HG03565 (cell line): ENCODE results near the gene CCDC142.
"Not testable (repeated sequence)": the region's sequence is repeated elsewhere in the genome, so short reads cannot be mapped to it uniquely, and the experiment has no call there.

Experiments used
- ATAC-seq: cut with Tn5 transposase; IDR thresholded peaks from one replicate; pipeline ENCODE4 v1.9.1; 2021; ENCODE audit warnings: mild to moderate bottlenecking, moderate library complexity; ENCODE audit not compliant: unreplicated experiment

CCDC142 gene

DNA sequence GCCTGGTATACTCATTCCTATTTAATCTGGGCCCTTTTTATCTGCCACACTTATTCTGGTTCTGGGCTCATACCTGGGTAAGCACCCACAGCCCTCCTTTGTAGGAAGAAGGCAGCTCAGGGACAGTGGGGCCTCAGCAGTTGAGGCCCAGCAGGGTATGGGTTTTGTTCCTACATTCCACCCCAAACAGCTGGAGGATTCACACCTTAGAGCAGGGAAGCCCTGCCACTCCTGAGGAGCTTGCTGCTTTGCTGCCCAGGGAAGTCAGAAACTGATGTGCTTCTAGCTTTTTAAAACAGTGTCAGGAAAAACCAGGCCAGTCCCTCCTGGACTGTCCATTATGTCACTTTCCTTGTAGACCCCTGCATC is 17.8 kb upstream of the CCDC142 start:
- no peak for ATAC-seq

DNA sequence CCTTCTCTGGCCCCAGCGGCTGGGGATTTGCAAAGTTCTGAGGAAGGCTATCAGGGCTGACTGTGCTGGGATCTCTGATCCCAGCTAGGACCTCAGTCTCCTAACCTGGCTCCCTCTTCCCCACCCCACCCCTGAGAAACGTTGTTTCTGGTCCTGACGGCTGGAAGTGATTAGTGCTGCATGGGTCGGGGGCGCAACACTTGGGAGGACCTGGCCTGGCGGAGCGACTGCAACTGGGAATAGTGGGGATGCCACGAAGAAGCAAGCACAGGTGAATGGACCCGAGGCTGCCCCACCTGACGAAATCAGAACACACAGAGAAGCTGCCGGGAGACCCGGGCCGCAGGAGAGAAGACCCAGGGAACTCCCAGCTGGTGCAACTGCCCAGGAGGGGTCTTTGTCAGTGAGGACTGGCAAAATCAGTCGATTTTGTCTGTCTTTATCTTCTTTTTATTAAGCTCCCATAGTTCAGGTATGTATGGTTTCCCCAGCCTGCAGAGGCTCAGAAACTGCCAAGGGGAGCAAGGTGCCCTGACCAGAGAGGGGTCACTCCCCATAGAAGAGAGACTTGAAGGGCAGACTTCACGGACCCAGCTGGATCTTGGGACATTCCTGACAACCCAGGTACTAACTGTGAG is 17.3 kb upstream of the CCDC142 start:
- no peak for ATAC-seq

DNA sequence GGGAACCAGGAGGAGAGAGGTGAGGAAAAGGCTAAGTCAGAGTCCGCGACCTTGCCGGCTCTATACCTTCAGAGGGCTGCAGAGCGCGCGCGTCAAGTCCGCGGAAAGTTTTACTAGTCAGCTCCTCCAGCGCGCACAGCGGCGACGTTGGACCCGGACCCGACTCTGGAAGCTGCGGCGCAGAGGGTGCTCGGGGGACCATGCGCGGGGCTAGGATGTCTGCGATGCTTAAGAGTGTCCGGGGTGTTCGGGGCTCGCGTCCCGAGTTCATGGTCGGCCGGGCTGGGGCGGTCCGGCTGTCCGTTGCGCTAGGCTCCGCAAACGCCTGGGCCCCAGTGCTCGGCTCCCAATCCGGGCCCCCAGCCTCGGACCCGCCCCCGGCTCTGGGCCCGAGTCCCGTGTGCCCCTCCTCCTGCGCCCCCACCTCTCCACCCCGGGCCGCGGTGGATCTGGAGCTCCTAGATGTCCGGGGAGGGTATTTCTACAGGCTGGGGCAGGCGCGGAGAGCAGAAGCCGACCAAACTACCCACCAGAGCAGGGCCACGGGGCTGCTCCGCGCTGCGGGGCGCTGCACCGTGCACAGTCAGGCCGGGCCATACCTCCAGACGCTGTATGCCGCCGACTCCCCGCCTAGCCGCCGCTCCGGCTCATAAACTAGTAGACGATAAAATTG is 16.6 kb upstream of the CCDC142 start, which contains the start of gene LBX2:
Gene LBX2, minus strand, starts transcription at position 337 of the 673 bp plus-strand sequence. Its CDS starts 66 bp downstream, at position 271.
- ATAC-seq: no peak

DNA sequence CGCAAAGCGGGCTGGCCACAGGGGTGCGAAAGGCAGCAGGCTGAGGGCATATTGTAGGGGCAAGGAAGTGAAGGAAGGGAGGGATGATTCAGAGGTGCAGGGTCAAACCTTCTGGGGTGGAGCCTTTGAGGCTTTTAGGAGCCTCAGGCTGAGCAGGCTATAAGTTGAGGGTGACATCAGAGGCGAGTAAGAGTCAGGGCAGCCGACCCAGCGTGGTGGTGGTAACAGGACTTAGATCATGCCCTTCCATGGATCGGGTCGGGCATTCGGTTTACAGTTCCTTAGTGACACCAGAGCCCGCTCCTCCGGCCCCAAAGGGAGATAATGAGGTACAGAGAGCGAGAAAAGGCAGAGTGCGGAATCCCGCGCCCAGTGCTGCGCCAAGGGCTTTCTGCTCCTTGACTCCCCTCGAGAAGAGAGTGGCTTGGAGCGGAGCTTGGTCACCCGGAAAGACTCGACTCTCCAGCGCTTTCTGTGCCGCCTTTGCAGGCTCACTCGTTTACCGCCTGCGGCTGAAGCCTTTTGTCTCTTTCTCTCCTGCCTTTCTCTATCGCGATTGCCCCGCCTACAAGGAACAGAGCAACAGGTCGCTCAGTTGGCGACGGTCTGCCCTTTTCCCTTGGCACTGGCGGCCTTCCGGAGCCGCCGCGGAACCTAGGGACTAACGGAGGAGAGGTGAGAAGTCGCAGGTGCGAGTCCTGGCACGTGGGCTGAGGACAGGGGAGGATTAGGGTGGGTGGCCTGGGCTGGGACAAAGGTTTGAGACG is 15.9 kb upstream of the CCDC142 start:
- ATAC-seq: no peak

DNA sequence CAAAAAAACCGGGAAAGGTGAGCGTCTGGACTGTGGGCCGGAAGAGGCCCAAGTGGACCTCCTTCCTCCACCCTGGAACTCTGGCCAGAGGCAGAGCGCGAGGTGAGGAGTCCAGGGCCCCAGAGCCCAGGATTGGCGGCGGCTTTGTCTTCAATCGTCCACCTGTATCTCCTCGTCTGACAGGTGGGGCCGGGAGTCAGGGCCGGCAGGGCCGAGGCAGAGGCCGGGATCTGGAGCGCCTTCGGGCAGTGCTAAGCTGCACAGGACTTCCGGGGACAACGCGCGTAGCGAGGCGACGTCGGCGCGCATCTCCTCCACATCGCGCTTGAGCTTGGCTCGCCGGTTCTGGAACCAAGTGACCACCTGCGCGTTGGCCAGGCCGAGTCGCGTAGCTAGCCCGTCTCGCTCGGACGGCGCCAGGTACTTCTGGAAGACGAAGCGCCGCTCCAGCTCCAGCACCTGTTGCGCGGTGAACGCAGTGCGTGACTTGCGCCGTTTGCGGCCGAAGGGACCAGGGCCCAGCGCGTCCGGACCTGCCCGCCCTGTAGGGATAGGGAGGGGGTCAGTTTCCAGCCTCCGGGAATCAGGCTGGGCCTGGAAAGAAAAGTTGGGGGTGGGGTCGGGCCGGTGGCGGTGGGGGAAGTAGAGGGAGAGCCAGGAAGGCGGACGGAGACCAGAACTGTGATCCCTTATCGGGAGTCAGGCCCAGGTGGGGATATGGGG is 15.1 kb upstream of the CCDC142 start:
- ATAC-seq: no peak

DNA sequence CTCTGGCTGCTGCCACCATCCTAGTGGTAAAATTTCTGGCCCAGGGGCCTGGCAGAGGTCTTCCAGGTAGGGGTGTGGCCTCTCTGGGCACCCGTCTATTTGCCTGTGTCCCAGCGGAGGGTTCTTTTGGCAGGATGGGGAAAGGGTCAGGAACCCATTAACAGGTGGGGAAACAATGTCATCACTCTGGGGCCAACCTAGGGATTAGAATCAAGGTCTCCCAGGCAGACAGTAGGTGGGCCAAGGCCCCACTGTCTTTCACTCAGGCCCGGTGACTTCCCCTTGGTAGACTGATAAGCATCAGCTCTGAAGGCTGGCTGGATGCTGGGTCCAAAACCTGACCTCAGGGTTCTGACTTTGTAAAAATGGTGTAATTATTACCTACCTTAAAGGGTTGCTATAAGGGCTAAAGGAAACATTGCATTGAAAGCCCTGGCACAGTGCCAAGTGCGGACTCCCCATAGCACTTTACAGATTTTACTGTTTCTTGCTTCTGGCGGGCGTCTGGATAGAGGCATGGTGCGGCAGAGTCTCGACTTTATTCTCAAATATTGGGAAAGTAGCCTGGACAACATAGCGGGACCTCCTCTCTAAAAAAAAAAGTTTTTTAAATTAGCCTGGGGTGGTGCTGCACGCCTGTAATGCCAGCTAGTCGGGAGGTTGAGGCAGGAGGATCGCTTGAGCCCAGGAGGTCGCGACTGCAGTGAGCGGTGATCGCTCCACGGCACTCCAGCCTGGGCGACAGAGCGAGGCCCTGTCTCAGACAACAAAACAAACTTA is 14.4 kb upstream of the CCDC142 start:
- no peak for ATAC-seq

DNA sequence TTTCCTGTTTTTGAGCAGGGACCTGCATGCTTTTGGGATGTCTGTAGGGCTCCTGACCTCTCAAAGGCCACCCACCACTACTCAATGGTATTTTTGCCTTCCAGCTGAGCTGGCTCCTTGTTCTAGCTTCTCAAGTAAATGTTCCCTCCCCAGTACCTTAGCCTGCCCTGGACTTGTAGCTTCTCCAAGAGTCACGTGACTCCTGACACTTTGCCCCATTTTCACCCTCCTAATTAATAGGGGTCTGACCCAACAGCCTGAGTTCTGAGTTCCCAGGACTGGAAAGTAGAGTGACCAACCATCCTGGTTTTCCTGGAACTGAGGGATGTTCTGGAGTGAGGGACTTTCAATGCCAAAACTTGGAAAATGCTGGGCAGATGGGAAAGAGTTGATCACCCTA is 12.6 kb upstream of the CCDC142 start:
- ATAC-seq: no peak

DNA sequence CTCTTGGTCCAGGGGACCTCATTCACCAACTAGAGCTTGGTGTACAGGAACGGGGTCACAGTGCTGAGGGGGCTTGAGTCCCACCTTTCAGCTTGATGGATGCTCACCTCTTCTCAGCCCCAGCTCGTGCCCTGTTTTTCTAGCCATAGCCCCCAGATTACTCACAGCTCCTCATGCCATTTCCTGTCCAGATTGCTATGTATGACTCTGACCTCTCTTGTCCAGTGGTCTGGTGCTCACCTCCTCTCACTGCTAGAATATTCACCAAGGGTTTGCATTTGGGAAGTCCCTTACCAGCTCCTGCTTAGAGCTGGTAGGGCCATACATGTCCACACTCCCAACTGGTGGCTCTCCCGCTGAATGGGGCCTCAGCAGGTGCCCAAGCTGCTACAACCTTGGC is 10.7 kb upstream of the CCDC142 start:
- ATAC-seq: no peak

DNA sequence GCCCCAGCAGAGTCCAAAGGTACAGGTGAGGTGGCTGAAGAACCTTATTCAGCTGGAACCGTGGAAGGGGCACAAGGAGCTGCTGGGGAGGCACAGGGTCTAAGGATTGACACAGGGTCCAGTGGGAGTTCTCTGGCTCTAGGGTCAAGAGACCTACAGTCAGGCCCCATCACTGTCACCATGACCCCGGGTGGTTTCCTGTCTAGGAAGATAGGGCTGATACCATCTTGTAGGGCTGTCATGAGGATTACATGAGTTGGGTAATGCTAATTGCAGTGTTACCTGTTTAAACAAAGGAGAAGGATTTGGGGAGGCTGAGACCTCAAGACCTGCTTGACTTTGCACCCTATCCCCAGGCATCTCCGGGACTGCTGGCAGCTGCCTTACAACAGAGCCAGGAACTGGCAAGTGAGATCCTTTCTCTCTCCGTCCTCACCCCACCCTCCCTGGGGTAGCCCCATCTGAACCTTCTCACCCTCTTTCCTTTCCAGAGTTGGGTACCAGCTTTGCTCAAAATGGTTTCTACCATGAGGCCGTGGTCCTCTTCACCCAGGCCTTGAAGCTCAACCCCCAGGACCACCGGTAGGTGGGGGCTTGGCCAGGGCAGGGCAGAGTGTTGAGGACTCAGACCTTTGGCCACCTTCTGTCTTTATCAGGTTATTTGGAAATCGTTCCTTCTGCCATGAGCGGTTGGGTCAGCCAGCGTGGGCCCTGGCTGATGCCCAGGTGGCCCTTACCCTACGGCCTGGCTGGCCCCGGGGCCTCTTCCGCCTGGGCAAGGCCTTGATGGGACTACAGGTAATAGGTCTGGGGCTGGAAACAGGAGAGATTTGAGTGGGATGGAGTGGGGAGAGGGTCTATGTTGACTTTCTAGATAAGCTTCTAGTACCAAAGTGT is 9.1 kb upstream of the CCDC142 start:
- no peak for ATAC-seq

DNA sequence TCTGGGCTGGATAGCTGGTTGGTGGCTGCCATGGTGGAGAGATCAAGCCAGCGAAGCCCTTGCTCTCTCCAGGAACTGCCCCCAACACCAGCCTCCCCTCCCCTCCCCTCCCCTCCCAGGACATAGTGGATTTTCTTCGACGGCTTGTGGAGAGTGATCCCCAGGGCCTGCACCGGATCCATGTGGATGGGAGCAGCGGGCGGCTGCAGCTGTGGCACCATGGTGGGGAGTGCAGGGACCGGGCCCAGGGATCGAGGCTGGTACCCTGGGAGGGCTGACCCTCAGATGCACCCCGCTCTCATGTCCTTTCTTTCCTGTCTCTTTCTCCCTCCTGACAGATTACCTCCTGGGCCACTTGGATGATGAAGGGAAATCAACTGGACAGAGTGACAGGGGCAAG is 7.1 kb upstream of the CCDC142 start:
- ATAC-seq: no peak

DNA sequence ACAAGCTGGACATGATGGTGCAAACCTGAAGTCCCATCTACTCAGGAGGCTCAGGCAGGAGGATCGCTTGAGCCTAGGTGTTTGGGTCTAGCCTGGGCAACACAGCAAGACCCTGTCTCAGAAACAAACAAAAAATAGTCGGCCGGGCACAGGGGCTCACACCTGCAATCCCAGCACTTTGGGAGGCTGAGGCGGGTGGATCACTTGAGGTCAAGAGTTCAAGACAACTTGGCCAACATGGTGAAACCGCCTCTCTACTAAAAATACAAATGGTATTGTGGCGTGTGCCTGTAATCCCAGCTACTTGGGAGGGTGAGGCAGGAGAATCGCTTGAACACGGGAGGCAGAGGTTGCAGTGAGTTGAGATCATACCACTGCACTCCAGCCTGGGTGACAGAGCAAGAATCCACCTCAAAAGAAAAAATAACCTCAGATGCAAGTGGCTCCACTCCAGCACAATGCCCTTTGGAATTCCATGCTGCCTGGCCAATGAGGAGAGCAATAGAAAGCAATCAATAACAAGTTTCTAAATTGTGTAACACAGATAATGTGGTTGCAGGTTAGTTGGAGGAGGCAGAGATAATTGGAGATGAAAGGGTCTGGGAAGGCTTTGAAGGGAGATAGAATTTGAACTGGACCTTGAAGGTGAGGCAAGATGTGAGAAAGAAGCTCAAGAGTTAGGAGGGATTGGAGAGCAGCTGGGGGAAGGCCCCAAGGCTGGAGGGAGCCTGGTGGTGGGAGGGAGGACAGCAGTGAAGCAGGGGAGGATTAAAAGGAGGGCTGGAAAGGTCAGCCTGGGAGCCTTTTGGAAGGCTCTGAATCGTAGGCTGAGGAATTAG is 6.1 kb upstream of the CCDC142 start:
- no peak for ATAC-seq

DNA sequence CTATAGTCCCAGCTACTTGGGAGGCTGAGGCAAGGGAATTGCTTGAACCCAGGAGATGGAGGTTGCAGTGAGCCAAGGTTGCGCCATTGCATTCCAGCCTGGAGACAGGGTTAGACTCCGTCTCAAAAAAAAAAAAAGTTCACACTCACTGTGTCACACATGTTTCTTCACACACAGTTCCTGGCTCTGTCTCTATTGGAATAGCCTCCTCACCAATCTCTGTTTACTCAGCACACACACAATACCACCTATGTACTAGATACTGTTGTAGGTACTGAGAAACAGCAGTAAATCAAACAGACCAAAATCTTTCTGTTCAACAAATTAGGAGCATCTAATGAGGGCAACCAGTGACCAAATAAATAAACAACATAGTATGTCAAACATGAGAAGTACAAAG is 3.3 kb upstream of the CCDC142 start:
- no peak for ATAC-seq

DNA sequence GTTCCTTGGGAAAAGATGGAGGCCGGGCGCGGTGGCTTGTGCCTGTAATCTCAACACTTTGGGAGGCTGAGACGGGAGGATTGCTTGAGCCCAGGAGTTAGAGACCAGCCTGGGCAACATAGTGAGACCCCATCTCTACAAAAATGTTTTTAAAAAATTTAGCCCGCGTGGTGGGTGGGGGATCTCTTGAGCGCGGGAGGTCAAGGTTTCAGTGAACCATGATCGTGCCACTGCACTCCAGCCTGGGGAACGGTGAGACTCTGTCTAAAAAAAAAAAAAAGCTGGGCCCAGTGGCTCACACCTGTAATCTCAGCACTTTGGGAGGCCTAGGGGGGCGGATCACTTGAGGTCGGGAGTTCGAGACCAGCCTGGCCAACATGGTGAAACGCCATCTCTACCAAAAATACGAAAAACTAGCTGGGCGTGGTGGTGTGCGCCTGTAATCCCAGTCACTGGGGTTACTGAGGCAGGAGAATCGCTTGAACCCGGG is 922 bp upstream of the CCDC142 start:
- not testable (repeated sequence) for ATAC-seq

DNA sequence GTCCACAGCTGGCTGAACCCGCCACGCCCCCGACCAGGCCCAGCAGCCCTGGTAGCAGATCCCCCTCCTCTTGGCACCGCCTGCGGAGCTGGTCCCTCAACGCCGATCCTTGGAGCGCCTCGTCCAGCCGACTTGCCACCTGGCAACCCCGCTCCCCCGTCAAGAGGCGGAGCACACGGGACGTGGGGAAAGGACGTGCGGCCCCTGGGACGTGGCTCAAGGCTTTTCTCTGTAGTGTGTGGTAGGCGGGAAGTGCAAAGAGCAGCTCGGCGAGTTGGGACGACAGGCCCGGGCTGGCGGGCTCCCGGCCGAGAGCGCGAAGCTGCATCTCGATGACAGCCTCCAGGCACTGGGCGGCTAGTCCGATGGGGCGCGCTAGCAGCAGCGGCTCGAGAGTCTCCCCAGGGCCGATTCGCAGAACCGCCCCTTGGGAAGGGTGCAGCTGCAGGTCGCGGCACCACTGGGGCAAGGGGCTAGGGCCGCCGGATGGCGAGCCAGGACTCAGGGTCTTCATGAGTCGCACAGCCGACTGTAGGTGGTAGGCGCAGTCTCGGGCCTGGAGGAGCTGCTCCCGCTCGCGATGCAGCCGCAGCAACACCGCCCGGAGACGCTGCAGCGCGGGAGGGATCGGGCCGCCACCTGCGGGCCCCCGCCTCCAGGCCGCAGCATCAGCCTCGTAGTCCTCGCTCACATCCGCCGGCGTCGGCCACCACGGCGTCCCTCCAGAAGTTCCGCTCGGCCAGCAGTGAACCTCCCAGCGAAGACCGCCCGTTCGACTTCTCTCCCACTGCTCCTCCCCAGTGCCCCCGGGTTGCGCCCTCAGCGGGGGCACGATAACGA is 617 bp downstream of the CCDC142 start:
- ATAC-seq: peak; percentile 27

DNA sequence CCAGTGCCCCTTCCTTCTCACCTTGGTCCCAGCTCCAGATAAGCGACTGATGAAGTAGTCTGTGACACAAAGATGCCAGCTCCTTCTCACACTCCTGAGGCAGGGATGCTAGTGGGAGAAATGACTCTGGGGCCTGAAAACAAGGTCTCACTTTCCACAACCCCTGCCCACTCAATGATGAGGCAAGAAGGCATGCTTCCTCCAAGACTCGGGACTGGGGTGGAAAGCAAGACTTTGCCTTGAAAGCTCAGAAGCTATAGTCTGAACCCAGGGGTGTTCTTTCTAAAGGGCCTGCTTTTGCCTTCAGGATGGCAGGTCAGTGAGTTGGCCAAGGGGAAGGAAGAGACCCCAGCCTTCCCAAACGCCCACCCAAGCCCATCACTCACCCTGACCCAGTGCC is 1.4 kb downstream of the CCDC142 start:
- ATAC-seq: no peak

DNA sequence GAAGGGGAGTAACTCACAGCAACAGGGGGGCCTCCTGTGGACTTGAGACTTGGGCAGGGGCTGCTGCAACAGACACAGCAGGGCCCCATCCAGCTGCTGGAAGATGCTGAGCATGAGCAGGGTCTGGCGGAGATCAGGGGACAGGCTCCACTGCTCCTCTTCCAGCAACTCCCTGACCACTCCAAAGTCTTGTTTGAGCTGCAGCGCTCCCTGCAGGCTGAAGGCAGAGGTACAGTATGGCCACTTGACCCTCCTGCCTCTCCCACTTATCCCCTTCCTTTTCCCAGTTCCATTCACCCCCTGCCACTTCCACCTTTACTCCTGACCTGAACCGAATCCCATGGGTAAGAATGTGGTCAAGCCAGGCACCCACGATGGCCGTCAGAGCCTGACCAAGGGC is 7.9 kb downstream of the CCDC142 start:
- no peak for ATAC-seq

DNA sequence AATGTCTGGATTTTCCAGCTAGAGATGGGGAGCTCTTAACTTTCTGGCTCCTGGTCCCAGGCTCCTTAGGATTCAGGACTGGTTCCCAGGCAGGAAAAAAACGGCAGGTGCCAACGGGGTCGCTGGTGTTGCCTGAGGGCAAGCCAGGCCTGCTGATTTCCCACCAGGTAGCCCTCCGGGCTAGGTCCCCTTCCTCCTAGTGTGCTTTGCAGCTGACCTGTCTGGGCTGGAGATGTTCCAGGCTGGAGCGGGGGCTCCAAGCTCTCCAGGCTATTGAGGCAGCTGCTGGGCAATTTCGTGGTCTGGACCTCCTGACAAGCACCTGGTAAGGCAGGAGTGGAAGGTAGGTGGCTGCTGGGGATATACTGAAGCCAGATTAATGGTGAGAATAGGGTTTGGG is 8.3 kb downstream of the CCDC142 start:
- no peak for ATAC-seq

DNA sequence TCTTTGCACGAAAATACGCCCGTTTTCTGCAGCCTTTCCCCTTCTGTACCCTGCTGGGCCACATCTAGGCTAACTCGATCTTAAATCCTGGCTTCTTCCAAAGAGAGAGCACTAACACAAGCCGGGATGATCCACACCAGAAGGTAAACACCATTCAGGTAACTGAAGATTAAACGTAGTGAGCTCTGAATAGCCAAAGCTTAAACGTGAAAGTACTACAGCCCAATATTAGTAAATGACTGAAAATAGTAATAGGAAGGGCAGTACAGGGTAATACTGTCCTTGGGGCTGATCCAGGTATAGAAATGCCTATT is 9.9 kb downstream of the CCDC142 start:
- ATAC-seq: no peak
